Natural killer cell (primary cell): ENCODE data around the gene SOX9. TPM values are rescaled to one million over a fixed set of nuclear protein-coding genes. Genes with fewer than 3 reads are reported as not detected.

Experiments used
- ATAC-seq, 3 donors: fragments of 150-1000 bp in 2 of 3; fragments of 200-7000 bp in 1 of 3; cut with Tn5 transposase; 1 replicate in 1 of 3; 2 replicates in 2 of 3; pipeline ENCODE4 v1.10.0; 2021; ENCODE audit warnings: mild to moderate bottlenecking in 2 of 3, moderate library complexity in 2 of 3
- DNase-seq, 2 donors: peaks; one replicate each; pipeline versions ENCODE4 v3.0.0 to v3.0.0-alpha.2; 2013 to 2021; ENCODE audit warnings: mixed read lengths in 1 of 2
- H3K27ac ChIP-seq: one replicate; pipeline ENCODE4 v1.5.1; 2013; ENCODE audit warnings: mild to moderate bottlenecking, low read length
- H3K27me3 ChIP-seq: one replicate; pipeline ENCODE4 v1.6.1; 2013; ENCODE audit warnings: low read length; ENCODE audit not compliant: control insufficient read depth, insufficient read depth
- H3K36me3 ChIP-seq: one replicate; pipeline ENCODE4 v1.6.1; 2013; ENCODE audit warnings: low read length; ENCODE audit not compliant: control insufficient read depth, insufficient read depth
- H3K4me1 ChIP-seq: one replicate; pipeline ENCODE4 v1.6.1; 2013; ENCODE audit warnings: low read length; ENCODE audit not compliant: control insufficient read depth, insufficient read depth
- H3K4me3 ChIP-seq: one replicate; pipeline ENCODE4 v1.5.1; 2013; ENCODE audit warnings: low read length
- H3K9me3 ChIP-seq: one replicate; pipeline ENCODE4 v1.6.1; 2013; ENCODE audit warnings: low read length; ENCODE audit not compliant: control insufficient read depth, insufficient read depth
- H3K27ac Mint-ChIP-seq, 2 donors: one replicate each; pipeline ENCODE4 v1.8.0; 2022; ENCODE audit warnings: mild to moderate bottlenecking in 2 of 2, mixed read lengths in 2 of 2, moderate library complexity in 1 of 2
- H3K27me3 Mint-ChIP-seq, 2 donors: one replicate each; pipeline ENCODE4 v1.8.0; 2022; ENCODE audit warnings: low read depth in 2 of 2, mixed read lengths in 2 of 2
- H3K36me3 Mint-ChIP-seq: one replicate; pipeline ENCODE4 v1.8.0; 2022; ENCODE audit warnings: mixed read lengths
- H3K4me1 Mint-ChIP-seq, 2 donors: one replicate each; pipeline ENCODE4 v1.8.0; 2022; ENCODE audit warnings: mixed read lengths in 2 of 2
- H3K4me3 Mint-ChIP-seq: one replicate; pipeline ENCODE4 v1.8.0; 2022; ENCODE audit warnings: mild to moderate bottlenecking, moderate library complexity, mixed read lengths
- H3K9me3 Mint-ChIP-seq, 2 donors: one replicate each; pipeline ENCODE4 v1.8.0; 2022; ENCODE audit warnings: mixed read lengths in 2 of 2
- CTCF ChIP-seq: fragments of 200-600 bp; IDR thresholded peaks from one replicate; pipeline ENCODE4 v1.8.0; 2022; ENCODE audit warnings: antibody characterized with exemption
- WGBS: methylation state at CpG from one replicate; pipeline ENCODE4 v1.1.7; 2013; ENCODE audit warnings: missing lambda C conversion rate; ENCODE audit not compliant: insufficient coverage; 5-methylcytosine and 5-hydroxymethylcytosine counted together
- intact Hi-C: fragments of 100-400 bp; cut with micrococcal nuclease; formaldehyde crosslinking; loops from one replicate; pipeline ENCODE4 v1.14.2; 2022
- total RNA-seq, 4 donors: library from RNA; stranded (reverse); fragments of 120-200 nt in 1 of 4; gene quantifications; one replicate each; pipeline versions ENCODE4 v1.2.3 to v1.2.4, GENCODE V29; 2013 to 2022

The SOX9 gene
- total RNA-seq, 3 donors from 2014 or later (not counting 1 experiment from before 2014, with no cell fraction given) = not detected

- H3K4me3 Mint-ChIP-seq = no peak overlapping the region
- Histone ChIP-seq H3K27ac (no peak overlapping the region), H3K4me1 (no peaks in the 10 kb centered on the region), H3K36me3 (no peaks in the 10 kb centered on the region), H3K9me3 (peaks cover 3% of the 10 kb centered on the region), H3K27me3 (no peaks in the 10 kb centered on the region), H3K4me3 (no peak overlapping the region)
- H3K4me1 Mint-ChIP-seq = no peaks in the 10 kb centered on the region
- no peak overlapping the region for H3K27ac Mint-ChIP-seq
- TF ChIP-seq CTCF = no peak
- DNase-seq = no peak
- no peaks in the 10 kb centered on the region for H3K36me3 Mint-ChIP-seq
- H3K9me3 Mint-ChIP-seq = peaks cover under 1 to 7% of the 10 kb centered on the region in 2 donors
- intact Hi-C loops = no loop called here
- ATAC-seq = no peak
- H3K27me3 Mint-ChIP-seq = no peaks in the 10 kb centered on the region
- 68% methylated on average over 12 of the region's 12 CpGs for WGBS
These were observed 45.1 kb downstream of the SOX9 start for GRCh38 chr17:72165867-72166439.

GRCh38 chr17:72167593-72167992 lies 46.8 kb downstream of the SOX9 start:
- no peak overlapping the region for H3K4me3 ChIP-seq
- ATAC-seq = peak in 1 of 3 donors; percentile 21
- H3K4me1 Mint-ChIP-seq = no peaks in the 10 kb centered on the region
- no peaks in the 10 kb centered on the region for H3K4me1 ChIP-seq
- DNase-seq = no peak
- intact Hi-C loops = no loop called here
- H3K27me3 ChIP-seq = no peaks in the 10 kb centered on the region
- peaks cover 0 to 10% of the 10 kb centered on the region in 2 donors for H3K9me3 Mint-ChIP-seq
- no peaks in the 10 kb centered on the region for H3K27me3 Mint-ChIP-seq
- H3K9me3 ChIP-seq = peaks cover 3% of the 10 kb centered on the region
- no peaks in the 10 kb centered on the region for H3K36me3 Mint-ChIP-seq
- H3K27ac Mint-ChIP-seq = no peak overlapping the region
- H3K36me3 ChIP-seq = no peaks in the 10 kb centered on the region
- WGBS = 75% methylated on average over 1 of the region's 2 CpGs
- TF ChIP-seq CTCF = no peak
- H3K27ac ChIP-seq = no peak overlapping the region
- no peak overlapping the region for H3K4me3 Mint-ChIP-seq

GRCh38 chr17:72169823-72170222 lies 49.0 kb downstream of the SOX9 start:
- no peaks in the 10 kb centered on the region for H3K27me3 ChIP-seq
- no peak for ATAC-seq
- intact Hi-C loops = no loop called here

More at GRCh38 chr17:72169823-72170222, 49.0 kb downstream of the SOX9 start:
- no peak overlapping the region for H3K27ac Mint-ChIP-seq
- Histone ChIP-seq H3K4me1 (no peaks in the 10 kb centered on the region), H3K4me3 (no peak overlapping the region), H3K36me3 (no peaks in the 10 kb centered on the region), H3K27ac (no peak overlapping the region), H3K9me3 (peaks cover 3% of the 10 kb centered on the region)
- WGBS = 71% methylated on average over 4 of the region's 4 CpGs
- no peaks in the 10 kb centered on the region for H3K27me3 Mint-ChIP-seq
- no peak overlapping the region for H3K4me3 Mint-ChIP-seq
- H3K9me3 Mint-ChIP-seq = peaks cover 0 to 10% of the 10 kb centered on the region in 2 donors
- H3K36me3 Mint-ChIP-seq = no peaks in the 10 kb centered on the region
- no peak for DNase-seq
- TF ChIP-seq CTCF = no peak
- H3K4me1 Mint-ChIP-seq = no peaks in the 10 kb centered on the region
